Sigmoid colon (tissue), 7 donors: ENCODE measurements around the gene LYPD3. TPM values are rescaled to one million over a fixed set of nuclear protein-coding genes. Genes with fewer than 3 reads are reported as not detected.
A peak's percentile ranks its signal among the peaks of the same experiment; 100 is the strongest.

Source experiments
- DNase-seq: peaks from one replicate; pipeline ENCODE4 v3.0.0-alpha.2; 2019
- H3K27ac ChIP-seq, 4 donors: fragments of 200-600 bp; sonication (generic); one replicate each; pipeline ENCODE4 v1.5.1; 2016 to 2019; ENCODE audit warnings: mild to moderate bottlenecking in 1 of 4
- H3K27me3 ChIP-seq, 3 donors: fragments of 200-600 bp; sonication (generic); one replicate each; pipeline ENCODE4 v1.5.1; 2019; ENCODE audit warnings: mild to moderate bottlenecking in 1 of 3
- H3K36me3 ChIP-seq, 4 donors: fragments of 200-600 bp; sonication (generic); one replicate each; pipeline ENCODE4 v1.5.1; 2016 to 2019
- H3K4me1 ChIP-seq, 4 donors: fragments of 200-600 bp; sonication (generic); one replicate each; pipeline ENCODE4 v1.5.1; 2017 to 2019
- H3K4me3 ChIP-seq, 4 donors: fragments of 200-600 bp; sonication (generic); one replicate each; pipeline ENCODE4 v1.5.1; 2017 to 2019; ENCODE audit warnings: mild to moderate bottlenecking in 2 of 4, moderate library complexity in 1 of 4
- H3K9me3 ChIP-seq, 4 donors: fragments of 200-600 bp in 3 of 4; sonication (generic) in 3 of 4; one replicate each; pipeline versions ENCODE4 v1.5.1 to v1.6.1; 2013 to 2019
- EP300 ChIP-seq, 4 donors: sonication (generic); formaldehyde crosslinking; IDR thresholded peaks; one replicate each; pipeline ENCODE4 v1.6.1; 2017; ENCODE audit warnings: antibody characterized with exemption in 4 of 4
- POLR2A ChIP-seq, 2 donors: fragments of 450-650 bp; IDR thresholded peaks; one replicate each; pipeline ENCODE4 v1.6.1; 2016; ENCODE audit warnings: antibody characterized with exemption in 2 of 2, mild to moderate bottlenecking in 2 of 2, moderate library complexity in 2 of 2
- POLR2AphosphoS5 ChIP-seq, 4 donors: sonication (generic); formaldehyde crosslinking; IDR thresholded peaks; one replicate each; pipeline ENCODE4 v1.6.1; 2017; ENCODE audit warnings: antibody characterized with exemption in 4 of 4
- WGBS, 2 donors: extraction: QIAGEN DNeasy Blood & Tissue Kit; methylation state at CpG; one replicate each; pipeline ENCODE4 v1.1.7; 2013; 5-methylcytosine and 5-hydroxymethylcytosine counted together
- intact Hi-C: fragments of 100-400 bp; cut with DNase I; formaldehyde crosslinking; loops from one replicate; pipeline ENCODE4 v1.15.1; 2023
- polyA plus RNA-seq, 3 donors: library from polyadenylated mRNA; stranded (reverse); fragments of 200-250 nt; gene quantifications; one replicate each; pipeline ENCODE4 v1.2.3, GENCODE V29; 2013
- total RNA-seq, 4 donors: library from RNA; depleted of rRNA; stranded (reverse); fragments of >200 nt; gene quantifications; one replicate each; pipeline ENCODE4 v1.1.0, GENCODE V29; 2016
- TF ChIP-seq, protein P1 (sequence below), 4 experiments: fragments of 450-650 bp in 3 of 4; fragments of 200-600 bp in 1 of 4; IDR thresholded peaks; one replicate each; pipeline ENCODE4 v1.5.1; 2016 to 2019; ENCODE audit warnings: antibody characterized with exemption in 4 of 4, mild to moderate bottlenecking in 3 of 4, moderate library complexity in 2 of 4
- donor health status: healthy with polysubstance abuse.
- donor health status: Bipolar disorder and iron deficiency.
- donor health status: healthy.

The LYPD3 gene
- total and polyA plus RNA-seq, 7 donors = 0.46 to 1.8 (median 1.4) TPM; not detected in 1

DNA sequence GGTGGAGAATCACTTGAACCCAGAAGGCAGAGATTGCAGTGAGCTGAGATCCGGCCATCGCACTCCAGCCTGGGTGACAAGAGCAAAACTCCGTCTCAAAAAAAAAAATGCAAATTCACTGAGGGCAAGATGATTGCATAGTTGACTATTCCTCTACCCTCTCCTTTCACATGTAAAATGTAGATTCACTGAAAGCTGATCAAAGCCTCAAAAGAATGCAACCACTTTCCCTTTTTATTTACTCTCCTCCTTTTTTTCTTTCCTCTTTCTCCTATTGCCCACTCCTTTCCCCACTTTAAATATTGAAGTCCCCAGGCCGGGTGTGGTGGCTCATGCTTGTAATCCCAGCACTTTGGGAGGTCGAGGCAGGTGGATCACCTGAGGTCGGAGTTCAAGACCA, 44.5 kb downstream of the LYPD3 start:
- 88 to 91% methylated on average over 6 of the region's 6 CpGs for WGBS, 2 donors
- intact Hi-C loops = no loop called here

DNA sequence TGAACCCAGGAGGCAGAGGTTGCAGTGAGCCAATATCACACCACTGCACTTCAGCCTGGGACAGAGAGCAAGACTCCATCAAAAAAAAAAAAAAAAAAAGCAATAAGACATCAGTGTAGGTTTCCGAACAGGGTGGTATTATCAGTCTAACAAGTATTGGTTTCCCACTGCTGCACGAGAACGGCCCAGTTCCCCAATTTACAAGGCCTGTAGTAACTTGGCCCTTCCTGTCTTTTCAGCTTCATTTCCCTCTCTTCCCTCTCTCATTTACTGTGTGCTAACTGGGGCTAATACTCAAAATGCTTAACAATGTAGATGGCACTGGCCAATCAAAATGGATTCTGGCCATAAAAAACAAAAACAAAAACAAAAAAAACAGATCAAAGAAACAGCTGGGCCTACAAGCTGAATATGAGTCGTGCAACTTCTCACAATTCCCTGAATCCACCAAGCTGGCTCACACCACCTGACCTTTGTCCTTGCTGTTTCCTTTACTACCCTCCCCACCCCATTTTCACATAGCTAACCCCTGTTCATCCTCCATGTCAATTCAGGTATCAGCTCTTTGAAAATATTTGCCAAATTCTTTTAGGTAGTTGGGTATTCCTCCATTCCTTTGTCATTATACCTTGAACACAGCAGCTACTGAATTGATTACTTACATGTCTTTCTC, 48.3 kb downstream of the LYPD3 start:
- DNase-seq = no peak
- WGBS, 2 donors = 54 to 55% methylated on average over 4 of the region's 4 CpGs
- no peak overlapping the region for H3K4me3 ChIP-seq
- H3K27ac ChIP-seq = no peak overlapping the region
- H3K4me1 ChIP-seq = no peaks in the 10 kb centered on the region
- TF ChIP-seq POLR2A (IDR thresholded peaks at IDR 0.05) = no peak
- no peak for TF ChIP-seq EP300 (IDR thresholded peaks at IDR 0.05)
- TF ChIP-seq POLR2AphosphoS5 (IDR thresholded peaks at IDR 0.05) = no peak
- TF ChIP-seq, protein P1, sequence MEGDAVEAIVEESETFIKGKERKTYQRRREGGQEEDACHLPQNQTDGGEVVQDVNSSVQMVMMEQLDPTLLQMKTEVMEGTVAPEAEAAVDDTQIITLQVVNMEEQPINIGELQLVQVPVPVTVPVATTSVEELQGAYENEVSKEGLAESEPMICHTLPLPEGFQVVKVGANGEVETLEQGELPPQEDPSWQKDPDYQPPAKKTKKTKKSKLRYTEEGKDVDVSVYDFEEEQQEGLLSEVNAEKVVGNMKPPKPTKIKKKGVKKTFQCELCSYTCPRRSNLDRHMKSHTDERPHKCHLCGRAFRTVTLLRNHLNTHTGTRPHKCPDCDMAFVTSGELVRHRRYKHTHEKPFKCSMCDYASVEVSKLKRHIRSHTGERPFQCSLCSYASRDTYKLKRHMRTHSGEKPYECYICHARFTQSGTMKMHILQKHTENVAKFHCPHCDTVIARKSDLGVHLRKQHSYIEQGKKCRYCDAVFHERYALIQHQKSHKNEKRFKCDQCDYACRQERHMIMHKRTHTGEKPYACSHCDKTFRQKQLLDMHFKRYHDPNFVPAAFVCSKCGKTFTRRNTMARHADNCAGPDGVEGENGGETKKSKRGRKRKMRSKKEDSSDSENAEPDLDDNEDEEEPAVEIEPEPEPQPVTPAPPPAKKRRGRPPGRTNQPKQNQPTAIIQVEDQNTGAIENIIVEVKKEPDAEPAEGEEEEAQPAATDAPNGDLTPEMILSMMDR (IDR thresholded peaks at IDR 0.05) = no peak
- H3K36me3 ChIP-seq = no peaks in the 10 kb centered on the region
- intact Hi-C loops = no loop called here
- H3K9me3 ChIP-seq = no peaks in the 10 kb centered on the region
- no peaks in the 10 kb centered on the region for H3K27me3 ChIP-seq

More for the DNA sequence above, 44.5 kb downstream of the LYPD3 start:
- Histone ChIP-seq H3K4me3 (no peak overlapping the region), H3K27ac (no peak overlapping the region), H3K36me3 (no peaks in the 10 kb centered on the region), H3K4me1 (no peaks in the 10 kb centered on the region), H3K9me3 (no peaks in the 10 kb centered on the region), H3K27me3 (no peaks in the 10 kb centered on the region)
- TF ChIP-seq POLR2A (IDR thresholded peaks at IDR 0.05) (no peak), POLR2AphosphoS5 (IDR thresholded peaks at IDR 0.05) (no peak), EP300 (IDR thresholded peaks at IDR 0.05) (no peak)
- TF ChIP-seq, protein P1 (IDR thresholded peaks at IDR 0.05) = no peak
- peak; percentile 26 for DNase-seq

DNA sequence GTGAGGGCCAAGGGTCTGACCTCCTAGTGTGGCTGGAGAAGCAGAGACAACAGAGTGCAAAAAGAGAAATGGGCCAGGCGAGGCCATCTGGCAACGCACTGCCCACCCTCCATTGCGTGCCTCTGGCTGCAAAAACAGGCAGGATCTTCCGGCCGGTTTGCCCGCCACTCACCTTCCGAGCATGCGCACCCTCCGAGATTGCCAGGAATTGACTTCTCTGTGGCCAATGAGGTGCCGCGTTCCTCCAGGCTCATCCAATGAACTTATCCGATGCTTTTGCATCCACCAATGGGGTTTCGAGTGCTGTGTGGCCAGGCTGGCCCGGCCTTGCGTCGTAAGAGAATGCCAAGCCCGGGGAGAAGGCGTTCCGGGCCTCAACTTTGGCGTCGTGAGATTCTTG, 50.9 kb downstream of the LYPD3 start, which contains the start of gene TEX101:
Gene TEX101 (plus strand): TSS at position 337 of the 400 bp plus-strand sequence. CDS start 1,030 bp downstream, outside the sequence.
- TF ChIP-seq POLR2A (IDR thresholded peaks at IDR 0.05) = no peak
- TF ChIP-seq, protein P1 (IDR thresholded peaks at IDR 0.05) = no peak
- no peak for TF ChIP-seq POLR2AphosphoS5 (IDR thresholded peaks at IDR 0.05)
- no peak for TF ChIP-seq EP300 (IDR thresholded peaks at IDR 0.05)
- WGBS, 2 donors = 96 to 97% methylated on average over 21 of the region's 21 CpGs
- H3K27me3 ChIP-seq = no peaks in the 10 kb centered on the region
- intact Hi-C loops = no loop called here
- no peaks in the 10 kb centered on the region for H3K4me1 ChIP-seq
- DNase-seq = no peak
- H3K4me3 ChIP-seq = no peak within 1 kb of the TSS
- H3K27ac ChIP-seq = no peak within 1 kb of the TSS
- no peaks in the 10 kb centered on the region for H3K36me3 ChIP-seq
- no peaks in the 10 kb centered on the region for H3K9me3 ChIP-seq

DNA sequence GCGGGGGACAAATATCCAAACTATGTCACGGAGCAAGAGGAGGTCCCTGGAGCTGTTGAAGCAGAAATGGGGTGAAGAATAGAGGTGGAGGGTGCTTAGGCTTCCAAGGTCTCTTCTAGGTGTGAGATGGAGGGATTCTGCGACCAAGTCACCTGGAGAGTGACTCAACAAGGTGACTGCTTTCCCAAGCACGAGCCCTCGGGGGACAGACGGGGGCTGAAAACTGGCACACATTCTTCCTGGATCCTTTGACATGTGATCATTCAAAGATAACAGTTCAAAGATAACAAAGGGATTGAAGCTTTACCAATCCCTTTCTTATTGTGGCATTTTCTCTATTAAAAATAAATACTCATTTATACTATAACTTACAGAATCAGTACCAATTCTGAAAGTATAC, 53.0 kb downstream of the LYPD3 start:
- Histone ChIP-seq H3K4me3 (no peak overlapping the region), H3K4me1 (no peaks in the 10 kb centered on the region), H3K27ac (no peak overlapping the region), H3K27me3 (no peaks in the 10 kb centered on the region), H3K36me3 (no peaks in the 10 kb centered on the region), H3K9me3 (no peaks in the 10 kb centered on the region)
- no peak for DNase-seq
- intact Hi-C loops = no loop called here
- WGBS, 2 donors = 87 to 89% methylated on average over 6 of the region's 6 CpGs
- TF ChIP-seq POLR2A (IDR thresholded peaks at IDR 0.05) (no peak), EP300 (IDR thresholded peaks at IDR 0.05) (no peak), POLR2AphosphoS5 (IDR thresholded peaks at IDR 0.05) (no peak)
- TF ChIP-seq, protein P1 (IDR thresholded peaks at IDR 0.05) = no peak

Other genes starting within 250 kb of the LYPD3 start
- not detected for gene PSG9, start 196.1 kb downstream of the LYPD3 start, total RNA-seq
- gene PSG9, start 196.1 kb downstream of the LYPD3 start, polyA plus RNA-seq = not detected
- under 1 TPM in 1 of 4 donors, not detected in 3; 0.14 TPM for gene CD177, start 111.9 kb downstream of the LYPD3 start, total RNA-seq
- gene CD177, start 111.9 kb downstream of the LYPD3 start, polyA plus RNA-seq = 10 to 100 TPM; 54.1 to 91.8 (median 62.7) TPM
- gene TEX101, start 50.7 kb downstream of the LYPD3 start, total RNA-seq = not detected
- under 1 TPM in 1 of 3 donors, not detected in 2; 0.22 TPM for gene TEX101, start 50.7 kb downstream of the LYPD3 start, polyA plus RNA-seq
- gene PHLDB3, start 39.1 kb upstream of the LYPD3 start, total RNA-seq = 10 to 100 TPM in 2 of 4 donors, 1 to 10 TPM in 2; 5.7 to 12.5 (median 10.1) TPM
- gene PHLDB3, start 39.1 kb upstream of the LYPD3 start, polyA plus RNA-seq = 10 to 100 TPM in 1 of 3 donors, 1 to 10 TPM in 2; 6.5 to 16.0 (median 9.0) TPM
- 10 to 100 TPM; 40.7 to 57.9 (median 52.1) TPM for gene ETHE1, start 61.6 kb upstream of the LYPD3 start, total RNA-seq
- 100 to 1,000 TPM; 429 to 575 (median 512) TPM for gene ETHE1, start 61.6 kb upstream of the LYPD3 start, polyA plus RNA-seq
- gene ZNF575, start 67.6 kb upstream of the LYPD3 start, total RNA-seq = under 1 TPM in 1 of 4 donors, not detected in 3; 0.14 TPM
- 1 to 10 TPM; 4.0 to 4.2 (median 4.2) TPM for gene ZNF575, start 67.6 kb upstream of the LYPD3 start, polyA plus RNA-seq
- gene XRCC1, start 109.9 kb upstream of the LYPD3 start, total RNA-seq = 10 to 100 TPM; 15.1 to 31.8 (median 24.0) TPM
- 10 to 100 TPM in 2 of 3 donors, 1 to 10 TPM in 1; 8.8 to 19.9 (median 10.2) TPM for gene XRCC1, start 109.9 kb upstream of the LYPD3 start, polyA plus RNA-seq
- 10 to 100 TPM in 3 of 4 donors, 1 to 10 TPM in 1; 6.6 to 21.0 (median 13.3) TPM for gene PINLYP, start 110.2 kb upstream of the LYPD3 start, total RNA-seq
- gene PINLYP, start 110.2 kb upstream of the LYPD3 start, polyA plus RNA-seq = 10 to 100 TPM in 1 of 3 donors, 1 to 10 TPM in 2; 1.4 to 10.8 (median 3.7) TPM
- gene IRGQ, start 130.5 kb upstream of the LYPD3 start, total RNA-seq = 10 to 100 TPM; 13.5 to 24.4 (median 18.8) TPM
- 1 to 10 TPM; 3.9 to 7.6 (median 4.2) TPM for gene IRGQ, start 130.5 kb upstream of the LYPD3 start, polyA plus RNA-seq
- gene ZNF576, start 131.0 kb upstream of the LYPD3 start, total RNA-seq = 10 to 100 TPM; 12.1 to 23.3 (median 14.8) TPM
- 10 to 100 TPM; 15.0 to 21.5 (median 19.8) TPM for gene ZNF576, start 131.0 kb upstream of the LYPD3 start, polyA plus RNA-seq
- gene SRRM5, start 146.5 kb upstream of the LYPD3 start, total RNA-seq = 1 to 10 TPM in 1 of 4 donors, under 1 TPM in 2, not detected in 1; 0.27 to 1.1 (median 0.36) TPM
- under 1 TPM in 1 of 3 donors, not detected in 2; 0.66 TPM for gene SRRM5, start 146.5 kb upstream of the LYPD3 start, polyA plus RNA-seq
- 10 to 100 TPM; 22.5 to 39.6 (median 35.6) TPM for gene ZNF428, start 154.0 kb upstream of the LYPD3 start, total RNA-seq
- gene ZNF428, start 154.0 kb upstream of the LYPD3 start, polyA plus RNA-seq = 10 to 100 TPM; 18.0 to 40.2 (median 33.6) TPM
- 10 to 100 TPM; 16.4 to 21.7 (median 19.7) TPM for gene CADM4, start 174.2 kb upstream of the LYPD3 start, total RNA-seq
- gene CADM4, start 174.2 kb upstream of the LYPD3 start, polyA plus RNA-seq = 1 to 10 TPM in 2 of 3 donors, under 1 TPM in 1; 0.92 to 5.7 (median 1.2) TPM
- gene PLAUR, start 204.6 kb upstream of the LYPD3 start, total RNA-seq = 10 to 100 TPM in 2 of 4 donors, 1 to 10 TPM in 2; 3.2 to 15.5 (median 9.8) TPM
- gene PLAUR, start 204.6 kb upstream of the LYPD3 start, polyA plus RNA-seq = 10 to 100 TPM; 18.6 to 69.2 (median 53.9) TPM